BE2C (cell line): ENCODE results near the gene CD200.
A peak's percentile ranks its signal among the peaks of the same experiment; 100 is the strongest.

ENCODE experiments used
- DNase-seq: peaks from one replicate; pipeline ENCODE4 v3.0.0-alpha.2; 2020
- H3K27me3 ChIP-seq: fragments of 250-450 bp; sonication (Bioruptor Pico); 2 replicates; pipeline ENCODE4 v1.5.1; 2020; ENCODE audit warnings: mild to moderate bottlenecking
- H3K36me3 ChIP-seq: fragments of 250-450 bp; sonication (Bioruptor Pico); 2 replicates; pipeline ENCODE4 v1.5.1; 2020; ENCODE audit warnings: mild to moderate bottlenecking
- H3K4me1 ChIP-seq: fragments of 250-450 bp; sonication (Bioruptor Pico); 2 replicates; pipeline ENCODE4 v1.5.1; 2020
- H3K4me3 ChIP-seq: 2 replicates; pipeline ENCODE4 v1.5.1; 2011; ENCODE audit warnings: low read depth, low read length
- H3K9me3 ChIP-seq: fragments of 250-450 bp; sonication (Bioruptor Pico); 2 replicates; pipeline ENCODE4 v1.5.1; 2020
- CTCF ChIP-seq: IDR thresholded peaks from 2 replicates; pipeline ENCODE4 v1.5.1; 2012; ENCODE audit warnings: mild to moderate bottlenecking, low read depth, low read length

Gene CD200

GRCh38 chr3:112321867-112322652 lies 10.9 kb upstream of the CD200 start:
- peak; percentile 46 for DNase-seq
- peak overlapping the region; percentile 54 for H3K4me3 ChIP-seq
- TF ChIP-seq CTCF = no peak

GRCh38 chr3:112327371-112327951 lies 5.5 kb upstream of the CD200 start:
- no peaks in the 10 kb centered on the region for H3K4me1 ChIP-seq
- peak; percentile 79 for TF ChIP-seq CTCF
- peak; percentile 57 for DNase-seq

More at GRCh38 chr3:112321867-112322652, 10.9 kb upstream of the CD200 start:
- Histone ChIP-seq H3K4me1 (no peaks in the 10 kb centered on the region), H3K36me3 (no peaks in the 10 kb centered on the region), H3K9me3 (no peaks in the 10 kb centered on the region), H3K27me3 (no peaks in the 10 kb centered on the region)

GRCh38 chr3:112331851-112332250 lies 1.1 kb upstream of the CD200 start:
- Histone ChIP-seq H3K4me3 (no peak overlapping the region), H3K4me1 (no peaks in the 10 kb centered on the region), H3K36me3 (no peaks in the 10 kb centered on the region), H3K9me3 (no peaks in the 10 kb centered on the region), H3K27me3 (no peaks in the 10 kb centered on the region)
- no peak for TF ChIP-seq CTCF
- no peak for DNase-seq

More at GRCh38 chr3:112327371-112327951, 5.5 kb upstream of the CD200 start:
- no peaks in the 10 kb centered on the region for H3K27me3 ChIP-seq
- no peaks in the 10 kb centered on the region for H3K9me3 ChIP-seq
- no peak overlapping the region for H3K4me3 ChIP-seq
- no peaks in the 10 kb centered on the region for H3K36me3 ChIP-seq

GRCh38 chr3:112333381-112334317 lies 693 bp downstream of the CD200 start:
- H3K27me3 ChIP-seq = no peaks in the 10 kb centered on the region
- no peak for TF ChIP-seq CTCF
- no peaks in the 10 kb centered on the region for H3K36me3 ChIP-seq
- peak overlapping the region; percentile 72 for H3K4me3 ChIP-seq
- no peaks in the 10 kb centered on the region for H3K9me3 ChIP-seq
- H3K4me1 ChIP-seq = no peaks in the 10 kb centered on the region
- peak; percentile 31 for DNase-seq

- no peaks in the 10 kb centered on the region for H3K36me3 ChIP-seq
- H3K9me3 ChIP-seq = no peaks in the 10 kb centered on the region
- DNase-seq = no peak
- no peak overlapping the region for H3K4me3 ChIP-seq
- no peaks in the 10 kb centered on the region for H3K27me3 ChIP-seq
- TF ChIP-seq CTCF = no peak
- no peaks in the 10 kb centered on the region for H3K4me1 ChIP-seq
Observed at GRCh38 chr3:112334691-112335433, 1.9 kb downstream of the CD200 start.
